ENCODE measurements around the gene CSPG4. TPM values are rescaled to one million over a fixed set of nuclear protein-coding genes. Genes with fewer than 3 reads are reported as not detected.
A peak's percentile ranks its signal among the peaks of the same experiment; 100 is the strongest.
"Not testable (repeated sequence)": the region's sequence is repeated elsewhere in the genome, so short reads cannot be mapped to it uniquely, and the experiment has no call there.

Gene CSPG4
- total and polyA plus RNA-seq, 2 donors (not counting 1 experiment from before 2014, with no cell fraction given), result 0.03 to 0.15 TPM

GRCh38 chr15:75758071-75758872 lies 45.6 kb upstream of the CSPG4 start:
- Mint-ChIP-seq H3K4me3 (peak overlapping the region; percentile 94), H3K27me3 (no peaks in the 10 kb centered on the region), H3K4me1 (peaks cover 20% of the 10 kb centered on the region), H3K9me3 (ENCODE audit: insufficient read depth) (no peaks in the 10 kb centered on the region), H3K27ac (peak overlapping the region; percentile 91)
- Histone ChIP-seq H3K4me1 (ENCODE audit: control insufficient read depth in 2 of 2, insufficient read depth in 2 of 2, low read length in 2 of 2) (peaks cover 6 to 10% of the 10 kb centered on the region in 2 donors), H4K20me1 (ENCODE audit: control insufficient read depth, insufficient read depth, low read length, poor library complexity, severe bottlenecking) (no peaks in the 10 kb centered on the region), H3K27me3 (replicated peaks in 1 of 4; ENCODE audit: control extremely low read depth in 1 of 4, control insufficient read depth in 3 of 4, insufficient read depth in 4 of 4, low read length in 3 of 4) (no peaks in the 10 kb centered on the region), H3K4me2 (replicated peaks; ENCODE audit: low read depth, low read length, poor library complexity, severe bottlenecking) (peak overlapping the region; percentile 95), H3K9me3 (ENCODE audit: control extremely low read depth in 1 of 3, control insufficient read depth in 2 of 3, insufficient read depth in 1 of 3, low read length in 2 of 3) (no peaks in the 10 kb centered on the region), H3K4me3 (ENCODE audit: control extremely low read depth in 1 of 5, extremely low read depth in 1 of 5, insufficient read depth in 1 of 5, low read depth in 2 of 5, low read length in 4 of 5) (peak overlapping the region; percentile 21 to 86 (median 75)), H3K9ac (ENCODE audit: low read length) (peak overlapping the region; percentile 91), H3K79me2 (ENCODE audit: control insufficient read depth, insufficient read depth, low read length) (no peaks in the 10 kb centered on the region), H2AFZ (ENCODE audit: insufficient read depth, low read depth, low read length, poor library complexity, severe bottlenecking) (peak overlapping the region; percentile 97), H3K36me3 (replicated peaks in 1 of 2; ENCODE audit: control extremely low read depth in 1 of 2, control insufficient read depth in 1 of 2, extremely low read depth in 1 of 2, insufficient read depth in 2 of 2, low read length in 1 of 2) (no peaks in the 10 kb centered on the region), H3K27ac (ENCODE audit: low read length in 2 of 2) (peak overlapping the region; percentile 80 to 85)
- ChIA-PET POLR2A (no interaction called here), CTCF (interaction anchor here (0.6 to 0.9 kb wide), 2 partner anchors 40 to 44 kb away, joined by 3 read pairs; no protein-coding TSS in a partner anchor)
- intact Hi-C loops (cut with micrococcal nuclease), result loop anchor here (1.0 to 5.0 kb wide), 3 partner anchors 20 to 117 kb away; partner anchors contain the start of genes IMP3 and UBE2Q2
- peak; percentile 82 for DNase-seq
- no peak for TF ChIP-seq CTCF (IDR thresholded peaks at IDR 0.05)
- peak; percentile 95 for ATAC-seq (ENCODE audit: low read depth)
- WGBS (ENCODE audit: insufficient coverage), result 0% methylated on average over 25 of the region's 35 CpGs

- H3K27me3 ChIP-seq (replicated peaks in 1 of 4; ENCODE audit: control extremely low read depth in 1 of 4, control insufficient read depth in 3 of 4, insufficient read depth in 4 of 4, low read length in 3 of 4); POLR2A ChIA-PET; H3K4me3 ChIP-seq (ENCODE audit: control extremely low read depth in 1 of 5, extremely low read depth in 1 of 5, insufficient read depth in 1 of 5, low read depth in 2 of 5, low read length in 4 of 5); H3K36me3 ChIP-seq (replicated peaks in 1 of 2; ENCODE audit: control extremely low read depth in 1 of 2, control insufficient read depth in 1 of 2, extremely low read depth in 1 of 2, insufficient read depth in 2 of 2, low read length in 1 of 2); H3K9me3 ChIP-seq (ENCODE audit: control extremely low read depth in 1 of 3, control insufficient read depth in 2 of 3, insufficient read depth in 1 of 3, low read length in 2 of 3); H3K4me3 Mint-ChIP-seq; H3K27ac Mint-ChIP-seq; H3K4me2 ChIP-seq (replicated peaks; ENCODE audit: low read depth, low read length, poor library complexity, severe bottlenecking); H4K20me1 ChIP-seq (ENCODE audit: control insufficient read depth, insufficient read depth, low read length, poor library complexity, severe bottlenecking); H3K27ac ChIP-seq (ENCODE audit: low read length in 2 of 2); DNase-seq; H3K27me3 Mint-ChIP-seq; H3K79me2 ChIP-seq (ENCODE audit: control insufficient read depth, insufficient read depth, low read length); H3K9ac ChIP-seq (ENCODE audit: low read length); H3K9me3 Mint-ChIP-seq (ENCODE audit: insufficient read depth); ATAC-seq (ENCODE audit: low read depth); H2AFZ ChIP-seq (ENCODE audit: insufficient read depth, low read depth, low read length, poor library complexity, severe bottlenecking): not testable (repeated sequence)
- peaks cover 9 to 10% of the 10 kb centered on the region in 2 donors for H3K4me1 ChIP-seq (ENCODE audit: control insufficient read depth in 2 of 2, insufficient read depth in 2 of 2, low read length in 2 of 2)
- no CpG with 5 or more reads among the region's 5 CpGs for WGBS (ENCODE audit: insufficient coverage)
- intact Hi-C loops (cut with micrococcal nuclease), result loop anchor here (5.0 kb wide), 1 partner anchor 87 kb away; the partner anchor contains the start of gene UBE2Q2
- peaks cover 20% of the 10 kb centered on the region for H3K4me1 Mint-ChIP-seq
- CTCF ChIA-PET, result interaction anchor here (1.1 kb wide), 1 partner anchor 12 kb away, joined by 4 read pairs; no protein-coding TSS in a partner anchor
Measured at GRCh38 chr15:75754871-75755270, 42.2 kb upstream of the CSPG4 start.
